Lower lobe of right lung (tissue), 2 donors: Measurements from ENCODE around the gene GDNF. TPM values are rescaled to one million over a fixed set of nuclear protein-coding genes. Genes with fewer than 3 reads are reported as not detected.

ENCODE experiments used
- ATAC-seq, 2 donors: fragments of 200-7000 bp; cut with Tn5 transposase; one replicate each; pipeline ENCODE4 v1.9.1; 2020 to 2022; ENCODE audit warnings: mild to moderate bottlenecking in 2 of 2, moderate library complexity in 2 of 2
- DNase-seq: peaks from one replicate; pipeline ENCODE4 v3.0.0-alpha.2; 2020
- H3K27ac ChIP-seq: fragments of 200-600 bp; one replicate; pipeline ENCODE4 v1.8.0; 2022
- H3K27me3 ChIP-seq: fragments of 200-600 bp; one replicate; pipeline ENCODE4 v1.8.0; 2022; ENCODE audit warnings: low read depth
- H3K36me3 ChIP-seq: fragments of 200-600 bp; one replicate; pipeline ENCODE4 v1.8.0; 2022; ENCODE audit warnings: mild to moderate bottlenecking
- H3K4me1 ChIP-seq: fragments of 200-600 bp; one replicate; pipeline ENCODE4 v1.8.0; 2022
- H3K4me3 ChIP-seq: fragments of 200-600 bp; one replicate; pipeline ENCODE4 v1.8.0; 2022; ENCODE audit warnings: mild to moderate bottlenecking
- H3K9me3 ChIP-seq: fragments of 200-600 bp; one replicate; pipeline ENCODE4 v1.8.0; 2022
- CTCF ChIP-seq: fragments of 200-600 bp; IDR thresholded peaks from one replicate; pipeline ENCODE4 v1.8.0; 2022; ENCODE audit warnings: antibody characterized with exemption, mild to moderate bottlenecking
- intact Hi-C: fragments of 100-400 bp; cut with DNase I; formaldehyde crosslinking; loops from one replicate; pipeline ENCODE4 v1.11.0; 2022
- total RNA-seq: library from RNA; stranded (reverse); fragmentation: NEBNext Ultra II Directional; extraction: Animal tissue kit (Norgen Biotek cat#: 25700); gene quantifications from one replicate; pipeline ENCODE4 v1.2.1, GENCODE V29; 2021
- donor health status: DM: no; HTN: yes; CAD: no; lungs with severe emphysema.

The GDNF gene
- total RNA-seq, 1 donor from 2014 or later = not detected

DNA sequence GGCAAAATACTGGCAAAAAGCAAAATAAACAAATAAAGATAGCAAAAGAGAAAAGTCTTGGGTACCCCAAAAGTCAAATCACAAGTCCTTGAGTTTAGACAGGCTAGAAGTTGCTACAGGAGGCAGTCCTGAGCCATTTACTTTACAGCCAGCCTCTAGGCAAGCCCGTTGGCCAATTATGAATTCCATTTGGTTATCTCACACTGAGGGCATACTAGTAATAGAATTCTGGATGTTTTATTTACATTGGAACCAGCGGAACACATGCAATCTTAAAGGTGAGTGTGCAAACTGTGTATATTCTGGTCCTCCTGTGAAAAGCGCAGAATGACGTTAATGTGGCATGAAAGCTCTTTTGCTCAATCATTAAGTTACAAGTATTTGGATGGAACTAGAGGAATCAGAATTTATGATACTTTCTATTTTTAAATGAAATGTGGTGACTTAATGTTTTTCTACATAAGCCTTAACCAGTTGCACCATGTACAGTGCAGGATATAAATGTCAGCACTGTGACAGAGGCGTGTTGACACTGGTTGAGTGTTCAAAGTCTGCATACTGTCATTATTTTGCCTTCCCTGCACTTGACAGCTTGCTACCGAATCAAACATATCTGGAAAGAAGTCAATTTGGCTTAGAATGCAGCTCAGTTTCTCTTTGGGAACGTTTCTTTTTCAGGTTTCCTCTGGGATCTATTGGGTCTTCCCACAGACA, 7.9 kb downstream of the GDNF start:
- ATAC-seq = no peak
- peaks cover 13% of the 10 kb centered on the region for H3K4me1 ChIP-seq
- no peak overlapping the region for H3K27ac ChIP-seq
- DNase-seq = no peak
- intact Hi-C loops = no loop called here
- no peaks in the 10 kb centered on the region for H3K9me3 ChIP-seq
- no peak for TF ChIP-seq CTCF
- no peaks in the 10 kb centered on the region for H3K36me3 ChIP-seq
- no peak overlapping the region for H3K4me3 ChIP-seq
- peaks cover 57% of the 10 kb centered on the region for H3K27me3 ChIP-seq

GRCh38 chr5:37830348-37830747, 9.5 kb downstream of the GDNF start:
- H3K4me1 ChIP-seq = peaks cover 5% of the 10 kb centered on the region
- DNase-seq = no peak
- no peaks in the 10 kb centered on the region for H3K36me3 ChIP-seq
- ATAC-seq = no peak
- no peak for TF ChIP-seq CTCF
- H3K9me3 ChIP-seq = no peaks in the 10 kb centered on the region
- peaks cover 41% of the 10 kb centered on the region for H3K27me3 ChIP-seq
- no peak overlapping the region for H3K27ac ChIP-seq
- intact Hi-C loops = no loop called here
- no peak overlapping the region for H3K4me3 ChIP-seq

- Histone ChIP-seq H3K4me1 (no peaks in the 10 kb centered on the region), H3K36me3 (no peaks in the 10 kb centered on the region), H3K4me3 (no peak overlapping the region), H3K27ac (no peak overlapping the region), H3K9me3 (no peaks in the 10 kb centered on the region), H3K27me3 (peaks cover 3% of the 10 kb centered on the region)
- intact Hi-C loops = no loop called here
- DNase-seq = no peak
- TF ChIP-seq CTCF = no peak
- no peak for ATAC-seq
Measured at GRCh38 chr5:37825334-37825915, 14.4 kb downstream of the GDNF start.

- Histone ChIP-seq H3K27me3 (no peaks in the 10 kb centered on the region), H3K4me3 (no peak overlapping the region), H3K9me3 (no peaks in the 10 kb centered on the region), H3K4me1 (no peaks in the 10 kb centered on the region), H3K36me3 (no peaks in the 10 kb centered on the region), H3K27ac (no peak overlapping the region)
- ATAC-seq = no peak
- intact Hi-C loops = no loop called here
- DNase-seq = no peak
- TF ChIP-seq CTCF = no peak
Measured at GRCh38 chr5:37823433-37824152, 16.2 kb downstream of the GDNF start.

- H3K36me3 ChIP-seq = no peaks in the 10 kb centered on the region
- TF ChIP-seq CTCF = no peak
- no peak for ATAC-seq
- no peaks in the 10 kb centered on the region for H3K4me1 ChIP-seq
- peaks cover 3% of the 10 kb centered on the region for H3K27me3 ChIP-seq
- H3K4me3 ChIP-seq = no peak overlapping the region
- H3K9me3 ChIP-seq = no peaks in the 10 kb centered on the region
- no peak overlapping the region for H3K27ac ChIP-seq
- intact Hi-C loops = no loop called here
- DNase-seq = no peak
Measured at GRCh38 chr5:37816883-37817282, 23.0 kb downstream of the GDNF start.
